Mucosa of rectum (tissue), 2 donors: ENCODE measurements around the gene HBE1.
"Not testable (repeated sequence)": the region's sequence is repeated elsewhere in the genome, so short reads cannot be mapped to it uniquely, and the experiment has no call there.

Source experiments
- H3K27ac ChIP-seq, 2 donors: one replicate each; pipeline ENCODE4 v1.7.0; 2013; ENCODE audit warnings: inconsistent platforms in 2 of 2, low read depth in 2 of 2, low read length in 2 of 2
- H3K27me3 ChIP-seq, 2 donors: one replicate each; pipeline ENCODE4 v1.7.0; 2013; ENCODE audit warnings: low read length in 2 of 2; ENCODE audit not compliant: control insufficient read depth in 2 of 2, insufficient read depth in 2 of 2
- H3K36me3 ChIP-seq, 2 donors: one replicate each; pipeline ENCODE4 v1.7.0; 2013; ENCODE audit warnings: low read length in 2 of 2; ENCODE audit not compliant: control insufficient read depth in 2 of 2, insufficient read depth in 2 of 2
- H3K4me1 ChIP-seq, 2 donors: one replicate each; pipeline ENCODE4 v1.7.0; 2013; ENCODE audit warnings: low read length in 2 of 2, mild to moderate bottlenecking in 1 of 2; ENCODE audit not compliant: control insufficient read depth in 2 of 2, insufficient read depth in 2 of 2
- H3K4me3 ChIP-seq, 2 donors: one replicate each; pipeline ENCODE4 v1.7.0; 2013; ENCODE audit warnings: low read length in 2 of 2
- H3K9ac ChIP-seq, 2 donors: one replicate each; pipeline ENCODE4 v1.7.0; 2013; ENCODE audit warnings: low read length in 2 of 2, low read depth in 1 of 2, mild to moderate bottlenecking in 1 of 2
- H3K9me3 ChIP-seq, 2 donors: one replicate each; pipeline ENCODE4 v1.7.0; 2013; ENCODE audit warnings: low read length in 2 of 2; ENCODE audit not compliant: control insufficient read depth in 2 of 2
- donor health status: healthy.
- donor health status: Normal muscosa, but diverticular disease.

HBE1 gene

DNA sequence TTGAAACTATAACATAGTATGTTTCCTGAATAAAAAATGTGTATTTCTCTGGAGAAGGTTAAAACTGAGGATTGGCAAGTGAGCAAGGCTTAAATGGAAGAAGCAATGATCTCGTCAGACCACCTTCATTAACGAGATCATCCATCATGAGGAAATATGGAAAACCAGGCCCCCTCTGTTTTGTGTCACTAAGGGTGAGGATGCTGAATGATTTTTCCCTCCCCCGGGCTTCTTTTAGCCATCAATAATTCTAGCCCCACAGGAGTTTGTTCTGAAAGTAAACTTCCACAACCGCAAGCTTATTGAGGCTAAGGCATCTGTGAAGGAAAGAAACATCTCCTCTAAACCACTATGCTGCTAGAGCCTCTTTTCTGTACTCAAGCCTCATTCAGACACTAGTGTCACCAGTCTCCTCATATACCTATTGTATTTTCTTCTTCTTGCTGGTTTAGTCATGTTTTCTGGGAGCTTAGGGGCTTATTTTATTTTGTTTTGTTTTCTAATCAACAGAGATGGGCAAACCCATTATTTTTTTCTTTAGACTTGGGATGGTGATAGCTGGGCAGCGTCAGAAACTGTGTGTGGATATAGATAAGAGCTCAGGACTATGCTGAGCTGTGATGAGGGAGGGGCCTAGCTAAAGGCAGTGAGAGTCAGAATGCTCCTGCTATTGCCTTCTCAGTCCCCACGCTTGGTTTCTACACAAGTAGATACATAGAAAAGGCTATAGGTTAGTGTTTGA is 5.8 kb upstream of the HBE1 start:
- Histone ChIP-seq H3K4me3 (no peak overlapping the region), H3K4me1 (no peaks in the 10 kb centered on the region), H3K36me3 (no peaks in the 10 kb centered on the region), H3K9ac (no peak overlapping the region), H3K27me3 (no peaks in the 10 kb centered on the region), H3K27ac (no peak overlapping the region), H3K9me3 (no peaks in the 10 kb centered on the region)

- Histone ChIP-seq H3K4me3 (no peak overlapping the region), H3K27ac (no peak overlapping the region), H3K4me1 (no peaks in the 10 kb centered on the region), H3K9me3 (no peaks in the 10 kb centered on the region), H3K27me3 (no peaks in the 10 kb centered on the region), H3K36me3 (no peaks in the 10 kb centered on the region), H3K9ac (no peak overlapping the region)
Measured at GRCh38 chr11:5274395-5274794, 4.7 kb upstream of the HBE1 start.

DNA sequence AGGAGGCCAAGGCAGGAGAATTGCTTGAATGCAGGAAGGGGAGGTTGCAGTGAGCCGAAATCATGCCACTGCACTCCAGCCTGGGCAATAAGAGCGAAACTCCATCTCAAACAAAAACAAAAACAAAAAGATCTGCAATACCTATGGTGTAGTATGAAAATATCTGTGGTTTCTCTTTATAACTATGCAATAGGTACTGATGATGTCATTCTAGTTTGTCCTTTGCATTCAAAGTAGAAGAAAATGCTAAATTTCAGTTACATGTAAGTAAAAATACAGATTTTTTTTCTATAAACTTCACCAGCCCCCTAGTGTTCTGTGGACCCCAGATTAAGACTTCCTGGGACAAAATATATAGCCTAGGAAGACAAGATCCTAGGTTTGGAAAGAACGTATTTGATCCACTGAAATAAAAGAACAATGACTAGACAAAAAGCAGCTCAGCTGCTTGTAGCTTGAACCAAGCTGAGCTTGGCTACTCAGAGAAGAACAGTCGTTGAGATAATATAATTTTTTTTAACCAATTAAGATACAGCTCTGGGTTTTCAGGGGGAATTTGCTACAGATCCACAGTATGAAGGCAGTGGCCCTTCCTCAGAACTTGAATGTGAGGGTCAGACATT is 2.8 kb upstream of the HBE1 start:
- Histone ChIP-seq H3K27ac (no peak overlapping the region), H3K9ac (no peak overlapping the region), H3K9me3 (no peaks in the 10 kb centered on the region), H3K4me1 (no peaks in the 10 kb centered on the region), H3K27me3 (no peaks in the 10 kb centered on the region), H3K4me3 (no peak overlapping the region), H3K36me3 (no peaks in the 10 kb centered on the region)

- no peaks in the 10 kb centered on the region for H3K27me3 ChIP-seq
- H3K27ac ChIP-seq = no peak overlapping the region
- no peak overlapping the region for H3K9ac ChIP-seq
- H3K36me3 ChIP-seq = no peaks in the 10 kb centered on the region
- H3K4me1 ChIP-seq = no peaks in the 10 kb centered on the region
- H3K4me3 ChIP-seq = no peak overlapping the region
- no peaks in the 10 kb centered on the region for H3K9me3 ChIP-seq
Measured at GRCh38 chr11:5267033-5267563, 2.6 kb downstream of the HBE1 start.

GRCh38 chr11:5266609-5267008 is 3.1 kb downstream of the HBE1 start:
- H3K4me1 ChIP-seq = no peaks in the 10 kb centered on the region
- H3K9me3 ChIP-seq = no peaks in the 10 kb centered on the region
- no peak overlapping the region for H3K4me3 ChIP-seq
- H3K9ac ChIP-seq = no peak overlapping the region
- no peaks in the 10 kb centered on the region for H3K36me3 ChIP-seq
- H3K27ac ChIP-seq = no peak overlapping the region
- no peaks in the 10 kb centered on the region for H3K27me3 ChIP-seq

DNA sequence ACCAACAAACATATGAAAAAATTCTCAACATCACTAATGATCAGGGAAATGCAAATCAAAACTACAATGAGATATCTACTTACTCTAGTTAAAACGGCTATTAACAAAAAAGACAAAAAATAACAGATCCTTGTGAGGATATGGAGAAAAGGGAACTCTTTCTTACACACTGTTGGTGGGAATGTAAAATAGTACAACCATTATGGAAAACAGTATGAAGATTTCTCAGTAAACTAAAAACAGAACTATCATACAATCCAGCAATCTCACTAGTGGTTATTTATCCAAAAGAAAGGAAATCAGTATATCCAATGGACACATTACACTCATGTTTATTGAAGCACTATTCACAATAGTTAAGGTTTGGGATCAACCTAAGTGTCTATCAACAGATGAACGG is 3.9 kb downstream of the HBE1 start:
- Histone ChIP-seq H3K27me3 (no peaks in the 10 kb centered on the region), H3K4me1 (no peaks in the 10 kb centered on the region), H3K4me3 (no peak overlapping the region), H3K9ac (no peak overlapping the region), H3K27ac (no peak overlapping the region), H3K36me3 (no peaks in the 10 kb centered on the region), H3K9me3 (no peaks in the 10 kb centered on the region)

GRCh38 chr11:5258543-5259262 is 11.0 kb downstream of the HBE1 start:
- Histone ChIP-seq H3K4me1 (no peaks in the 10 kb centered on the region), H3K4me3 (no peak overlapping the region), H3K9me3 (no peaks in the 10 kb centered on the region), H3K27ac (no peak overlapping the region), H3K36me3 (no peaks in the 10 kb centered on the region), H3K27me3 (no peaks in the 10 kb centered on the region), H3K9ac (no peak overlapping the region)

- H3K27me3 ChIP-seq = no peaks in the 10 kb centered on the region
Measured at GRCh38 chr11:5257296-5257695, 12.4 kb downstream of the HBE1 start.

GRCh38 chr11:5254646-5255413 is 14.9 kb downstream of the HBE1 start, which contains the start of gene HBG2:
HBG2 (minus strand) TSS chr11:5254781; CDS start chr11:5254728, 53 bp downstream.
- H3K4me1 ChIP-seq, H3K9ac ChIP-seq, H3K9me3 ChIP-seq, H3K27me3 ChIP-seq, H3K36me3 ChIP-seq, H3K4me3 ChIP-seq, H3K27ac ChIP-seq: not testable (repeated sequence)

More at GRCh38 chr11:5257296-5257695, 12.4 kb downstream of the HBE1 start:
- Histone ChIP-seq H3K4me1 (no peaks in the 10 kb centered on the region), H3K9ac (no peak overlapping the region), H3K4me3 (no peak overlapping the region), H3K36me3 (no peaks in the 10 kb centered on the region), H3K27ac (no peak overlapping the region), H3K9me3 (no peaks in the 10 kb centered on the region)
